Ramos (cell line): ENCODE results near the gene ENPEP.
"Not testable (repeated sequence)": the region's sequence is repeated elsewhere in the genome, so short reads cannot be mapped to it uniquely, and the experiment has no call there.

Experiments used
- in situ Hi-C: fragments of 300-500 bp; cut with MboI; formaldehyde crosslinking; loops from one replicate; pipeline ENCODE4 v1.14.3; 2022; ENCODE audit warnings: low sequenced_read_pairs; ENCODE audit not compliant: unreplicated experiment

Gene ENPEP

GRCh38 chr4:110514889-110515479 is 39.0 kb downstream of the ENPEP start:
- in situ Hi-C loops = loop anchor here (5.0 to 25.0 kb wide), 3 partner anchors 203 to 1103 kb away; no protein-coding TSS in a partner anchor

- in situ Hi-C loops = loop anchor here (5.0 to 25.0 kb wide), 3 partner anchors 203 to 1103 kb away; no protein-coding TSS in a partner anchor
These were observed 39.7 kb downstream of the ENPEP start for GRCh38 chr4:110515676-110516075.

DNA sequence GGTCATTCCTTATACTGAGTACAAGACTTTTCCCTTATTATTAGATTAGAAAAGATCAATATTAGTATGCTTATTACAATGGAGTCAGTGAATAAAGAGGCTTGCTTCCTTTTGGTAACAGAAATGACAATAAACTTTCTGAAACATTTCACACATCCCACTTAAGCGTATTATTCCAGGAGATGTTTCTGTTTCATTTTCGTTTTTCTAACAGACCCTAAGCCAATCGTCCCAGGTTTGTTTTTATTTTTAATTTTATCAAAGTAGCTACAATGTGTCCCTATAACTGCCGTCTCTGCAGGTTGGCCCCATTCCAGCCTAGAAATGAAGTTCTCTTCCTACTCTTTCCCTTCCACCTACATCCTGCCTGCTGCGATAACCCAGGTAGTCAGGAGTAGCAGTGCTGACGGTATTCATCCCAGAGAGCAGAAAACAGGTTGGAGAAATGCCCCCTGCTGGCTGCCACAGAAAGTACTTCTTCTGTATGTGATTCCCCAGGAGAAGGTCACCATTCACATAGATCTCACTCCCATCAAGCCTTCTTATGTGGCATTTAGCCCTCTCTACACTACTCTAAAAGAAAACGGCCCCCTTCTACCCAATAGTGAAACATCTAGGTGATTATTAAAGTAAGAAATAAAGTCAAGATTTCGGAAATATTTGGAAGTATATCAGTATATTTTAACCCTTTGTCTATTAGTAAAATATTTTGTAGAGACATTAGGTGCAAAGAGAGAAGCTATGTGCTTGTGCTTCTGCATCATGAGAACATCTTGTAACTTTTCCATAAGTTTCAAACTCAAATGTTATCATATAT is 40.4 kb downstream of the ENPEP start:
- in situ Hi-C loops = loop anchor here (5.0 to 25.0 kb wide), 3 partner anchors 204 to 1104 kb away; no protein-coding TSS in a partner anchor

- in situ Hi-C loops = loop anchor here (5.0 to 25.0 kb wide), 3 partner anchors 207 to 1107 kb away; no protein-coding TSS in a partner anchor
These were observed 43.0 kb downstream of the ENPEP start for GRCh38 chr4:110518889-110519490.

GRCh38 chr4:110520886-110521285 is 44.9 kb downstream of the ENPEP start:
- in situ Hi-C loops = loop anchor here (25.0 kb wide), 2 partner anchors 209 to 1109 kb away; no protein-coding TSS in a partner anchor

- in situ Hi-C loops = no loop called here
These were observed 50.6 kb downstream of the ENPEP start for GRCh38 chr4:110526589-110526988.

- in situ Hi-C loops = no loop called here
These were observed 51.2 kb downstream of the ENPEP start for GRCh38 chr4:110527156-110527555.

GRCh38 chr4:110532901-110533589 is 57.1 kb downstream of the ENPEP start:
- in situ Hi-C loops = no loop called here

DNA sequence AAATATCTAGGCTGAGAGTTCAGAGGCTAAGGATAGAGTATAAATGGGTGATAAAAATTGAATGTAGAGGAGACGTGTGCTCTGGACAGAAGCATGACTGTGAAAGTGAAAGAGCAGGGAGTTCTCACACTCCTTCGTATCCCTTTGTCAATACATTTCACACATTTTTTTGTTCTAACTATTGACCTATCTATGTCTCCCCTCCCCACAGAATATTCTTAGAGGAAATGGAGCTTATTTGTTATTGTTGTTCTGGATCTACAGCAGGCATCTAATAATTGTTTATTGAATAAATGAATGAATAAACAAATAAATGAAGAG is 57.6 kb downstream of the ENPEP start:
- in situ Hi-C loops = no loop called here

GRCh38 chr4:110533940-110534339 is 58.0 kb downstream of the ENPEP start:
- in situ Hi-C loops = no loop called here

DNA sequence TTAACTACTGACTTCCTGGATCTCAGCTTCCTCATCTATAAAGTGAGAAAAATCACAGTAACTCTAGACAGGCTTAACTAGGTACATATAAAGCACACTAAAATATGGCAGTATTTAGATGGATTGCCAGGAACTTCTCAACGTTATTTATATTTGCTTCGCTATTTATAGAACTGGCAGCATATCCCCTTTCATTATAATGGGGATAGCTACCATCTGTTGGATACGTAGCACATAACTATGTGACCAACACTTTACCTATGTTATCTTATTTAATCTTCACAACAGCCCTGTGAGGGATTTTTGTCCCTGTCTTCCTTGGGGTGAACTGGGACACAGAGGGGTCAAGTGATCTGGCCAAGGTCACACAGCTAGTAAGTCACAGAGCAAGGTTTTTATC is 64.6 kb downstream of the ENPEP start:
- in situ Hi-C loops = no loop called here

DNA sequence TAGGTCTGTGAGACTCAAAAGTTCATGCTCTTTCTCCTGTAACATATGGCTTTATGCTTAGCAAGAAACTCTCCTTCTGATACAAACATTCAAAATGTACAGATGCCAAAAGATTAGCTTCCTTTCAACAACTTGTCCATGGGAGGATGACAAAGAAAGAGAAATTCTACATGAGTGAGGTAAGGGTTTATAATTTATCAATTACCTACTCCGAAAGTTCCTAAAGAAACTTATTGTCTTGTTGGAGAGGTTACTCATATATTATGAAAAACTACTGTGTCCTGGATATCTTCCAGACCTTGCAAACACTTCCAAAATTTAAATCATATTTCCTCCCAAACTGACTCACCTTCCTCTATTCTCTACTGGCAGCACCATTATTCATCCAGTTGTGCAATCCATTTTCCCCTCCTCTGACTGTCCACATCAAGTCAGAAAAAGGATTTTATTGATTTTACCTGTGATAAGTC is 65.1 kb downstream of the ENPEP start:
- in situ Hi-C loops = no loop called here

DNA sequence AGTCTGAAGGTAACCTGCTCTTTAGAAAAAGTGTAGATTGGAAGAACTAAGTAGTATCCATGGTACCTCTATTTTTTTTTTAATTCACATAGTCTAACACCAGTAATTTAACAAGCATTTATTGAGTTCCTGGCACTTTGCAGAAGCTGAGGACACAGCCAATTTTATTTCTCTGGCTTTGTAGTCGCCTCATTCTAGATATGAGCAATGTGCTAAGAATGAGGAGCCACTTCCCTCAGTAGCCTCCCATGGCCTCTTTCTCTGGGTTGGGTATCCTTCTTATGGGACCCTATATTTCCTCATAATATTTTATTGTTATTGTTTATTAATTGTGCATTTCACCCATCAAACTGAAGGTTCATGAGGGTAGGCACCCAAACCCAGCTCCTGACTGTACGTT is 67.6 kb downstream of the ENPEP start:
- in situ Hi-C loops = no loop called here

DNA sequence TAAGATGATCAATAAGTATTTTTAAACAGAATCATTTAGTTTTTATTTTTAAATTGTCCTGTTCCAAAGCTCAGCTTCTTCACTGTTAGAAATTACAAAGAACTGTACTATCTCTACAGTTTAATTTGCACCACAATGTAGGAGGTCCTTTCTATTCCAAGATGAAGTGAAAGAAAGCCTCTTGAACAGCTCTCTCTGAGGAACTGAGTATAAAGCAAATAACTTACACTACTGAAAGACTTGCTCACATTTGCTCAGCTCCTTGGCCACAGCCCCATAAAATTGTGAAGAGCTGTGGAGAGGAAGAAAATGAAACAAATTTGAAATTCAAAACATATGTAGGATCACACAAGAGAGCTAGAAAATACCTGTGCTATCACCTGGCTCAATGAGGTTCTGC is 68.6 kb downstream of the ENPEP start:
- in situ Hi-C loops = no loop called here

- in situ Hi-C loops = no loop called here
These were observed 74.3 kb downstream of the ENPEP start for GRCh38 chr4:110550260-110550659.

DNA sequence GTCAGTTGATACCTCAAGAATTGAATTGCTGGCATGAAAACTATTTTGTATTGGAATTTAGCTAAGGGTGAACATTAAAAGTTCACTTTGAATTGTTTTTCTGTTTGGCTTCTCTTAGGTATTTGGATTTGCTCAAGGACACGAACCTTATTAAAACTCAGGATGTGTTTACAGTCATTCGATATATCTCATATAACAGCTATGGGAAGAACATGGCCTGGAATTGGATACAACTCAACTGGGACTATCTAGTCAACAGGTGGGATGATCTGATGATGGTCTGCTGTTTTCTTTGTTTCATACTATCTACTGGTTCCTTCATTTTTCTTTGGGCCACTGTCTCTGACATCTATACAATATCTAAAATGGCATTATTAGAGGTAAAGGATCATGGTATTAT is 77.2 kb downstream of the ENPEP start:
- in situ Hi-C loops = no loop called here

DNA sequence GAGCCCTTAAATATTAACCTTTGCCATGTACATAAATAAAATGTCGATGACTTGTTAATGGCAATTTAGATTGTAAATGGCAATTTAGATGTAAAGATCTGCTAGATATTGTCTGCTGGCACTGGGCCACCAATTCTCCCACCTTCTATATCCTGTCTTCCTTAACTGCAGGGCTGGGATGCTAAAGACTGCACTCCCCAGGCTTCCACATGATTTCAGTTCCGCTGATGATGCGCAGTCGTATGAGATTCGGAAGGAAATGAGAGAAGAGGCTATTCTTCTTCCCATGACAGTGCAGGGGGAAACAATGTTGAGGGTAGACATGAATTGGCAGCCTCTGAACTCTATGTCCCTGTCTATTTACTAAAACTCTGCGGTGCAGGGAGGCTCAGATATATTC is 91.3 kb downstream of the ENPEP start:
- in situ Hi-C loops = no loop called here

- in situ Hi-C loops = not testable (repeated sequence)
These were observed 100.7 kb downstream of the ENPEP start for GRCh38 chr4:110576696-110577095.

DNA sequence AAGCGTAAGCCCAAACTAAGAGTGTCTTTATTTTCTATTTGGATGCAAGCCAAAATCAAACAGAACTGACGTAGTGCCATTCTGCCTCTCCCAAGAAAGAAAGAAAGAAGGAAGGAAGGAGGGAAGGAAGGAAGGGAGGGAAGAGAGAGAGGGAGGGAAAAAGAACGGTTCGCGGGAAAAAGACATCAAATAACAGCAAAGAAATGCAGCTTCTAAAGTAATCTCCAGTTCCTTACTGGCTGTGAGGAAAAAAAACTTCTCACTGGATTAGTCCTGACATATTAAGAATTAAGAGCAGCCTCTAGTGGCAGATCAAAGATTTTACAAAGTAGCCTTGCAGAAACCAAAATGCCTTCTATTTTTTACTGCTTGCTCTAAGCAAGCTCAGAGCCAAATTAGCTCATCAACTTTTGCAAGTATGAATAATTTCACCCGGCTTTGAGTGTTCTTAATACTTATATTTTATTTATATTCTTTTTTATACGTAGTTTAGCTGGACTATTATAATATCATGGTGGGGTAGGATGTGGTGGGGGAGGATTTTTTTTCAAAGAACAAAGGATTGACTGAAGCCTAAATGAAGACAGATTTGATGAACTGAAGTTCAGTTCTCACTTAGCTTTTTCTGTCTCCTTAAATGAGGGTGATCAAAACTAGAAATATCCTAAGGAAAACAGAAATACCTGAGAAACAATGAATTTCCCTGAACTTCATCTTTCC is 110.3 kb downstream of the ENPEP start:
- in situ Hi-C loops = no loop called here
